H54 (cell line): ENCODE results near the gene FAM117B.
A peak's percentile ranks its signal among the peaks of the same experiment; 100 is the strongest.
"Not testable (repeated sequence)": the region's sequence is repeated elsewhere in the genome, so short reads cannot be mapped to it uniquely, and the experiment has no call there.

Source experiments
- DNase-seq: peaks from one replicate; pipeline ENCODE4 v3.0.0; 2011; ENCODE audit warnings: low spot score, mixed read lengths; ENCODE audit not compliant: insufficient read length
- FAIRE-seq: peaks from 3 replicates; lab custom pipeline; 2011; peaks lifted over from hg19 to GRCh38; lab: Jason Lieb, UNC
- POLR2A ChIP-seq: IDR thresholded peaks from 2 replicates; pipeline ENCODE4 v1.6.1; 2011; ENCODE audit warnings: low read depth, mild to moderate bottlenecking, low read length

The FAM117B gene

DNA sequence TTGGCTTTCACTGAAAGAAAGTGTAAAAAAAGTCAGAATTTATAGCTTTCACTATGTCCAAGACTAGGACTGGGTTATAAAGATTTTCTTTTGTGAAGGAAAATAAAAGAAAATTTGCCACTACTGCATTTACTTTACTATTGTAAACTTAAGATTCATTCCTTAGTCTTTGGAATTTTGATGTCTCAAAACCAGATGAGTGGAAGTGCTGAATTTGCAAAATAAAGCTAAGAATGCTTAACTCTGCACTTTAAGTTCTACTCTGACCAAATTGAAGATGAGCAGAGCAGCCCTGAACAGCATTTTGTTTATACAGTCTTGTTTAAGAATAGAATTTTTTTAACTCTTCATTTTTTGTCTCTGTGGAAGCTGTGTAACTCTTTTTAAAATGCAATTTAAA, 134.4 kb downstream of the FAM117B start:
- TF ChIP-seq POLR2A = no peak
- no peak for FAIRE-seq
- no peak for DNase-seq

DNA sequence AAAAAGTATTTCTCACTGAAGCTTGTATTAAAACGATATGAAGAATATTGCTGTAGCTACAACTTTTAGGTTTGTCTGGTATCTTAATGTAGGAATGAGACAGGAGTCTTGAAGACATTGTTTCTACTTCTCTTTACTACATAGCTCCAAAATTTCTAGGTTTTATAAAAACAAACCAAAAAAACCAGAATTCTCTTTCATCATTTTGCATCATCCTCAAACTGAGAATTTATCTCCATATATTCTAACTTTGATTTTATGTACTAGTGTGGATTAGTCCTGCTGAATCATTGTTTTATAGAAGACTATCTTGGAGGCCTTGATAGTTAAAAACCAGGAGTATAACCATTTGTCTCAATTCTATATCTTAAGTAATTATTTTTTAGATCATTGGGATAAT, 136.6 kb downstream of the FAM117B start:
- FAIRE-seq (no peak), DNase-seq (no peak)
- no peak for TF ChIP-seq POLR2A

GRCh38 chr2:202771741-202772460, 137.1 kb downstream of the FAM117B start:
- FAIRE-seq = no peak
- no peak for TF ChIP-seq POLR2A
- DNase-seq = no peak

DNA sequence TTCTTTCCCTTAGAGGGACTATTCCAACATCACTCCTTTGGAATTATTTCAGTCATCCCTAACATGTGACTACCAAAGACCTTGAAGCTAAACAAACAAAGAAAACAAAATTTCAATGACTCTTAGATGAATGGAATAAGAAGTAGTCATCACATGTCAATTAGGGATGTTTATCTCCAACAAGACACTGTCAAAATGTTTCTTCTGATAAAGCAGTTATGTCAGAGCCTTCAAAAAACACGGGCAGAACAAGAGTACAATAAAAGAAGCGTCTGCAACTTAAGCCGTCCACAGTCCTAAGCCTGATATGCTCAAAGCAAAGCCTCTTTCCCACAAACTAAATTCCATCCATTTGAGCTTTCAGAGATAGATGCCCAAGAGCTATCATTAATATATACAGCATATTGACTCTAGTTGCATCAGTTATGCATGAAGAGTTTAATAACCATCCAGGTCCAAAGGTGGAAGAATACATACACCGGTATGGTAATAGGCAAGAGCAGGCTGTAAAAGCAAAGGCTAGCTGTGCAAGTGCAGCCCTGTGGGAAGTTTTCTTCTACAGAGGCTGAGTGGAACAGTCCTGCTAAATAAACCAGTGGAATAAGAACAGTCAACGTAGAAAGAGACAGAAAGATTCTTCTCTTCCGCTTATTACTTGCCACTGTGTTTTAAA, 138.7 kb downstream of the FAM117B start:
- FAIRE-seq (peak; percentile 66), DNase-seq (no peak)
- no peak for TF ChIP-seq POLR2A

DNA sequence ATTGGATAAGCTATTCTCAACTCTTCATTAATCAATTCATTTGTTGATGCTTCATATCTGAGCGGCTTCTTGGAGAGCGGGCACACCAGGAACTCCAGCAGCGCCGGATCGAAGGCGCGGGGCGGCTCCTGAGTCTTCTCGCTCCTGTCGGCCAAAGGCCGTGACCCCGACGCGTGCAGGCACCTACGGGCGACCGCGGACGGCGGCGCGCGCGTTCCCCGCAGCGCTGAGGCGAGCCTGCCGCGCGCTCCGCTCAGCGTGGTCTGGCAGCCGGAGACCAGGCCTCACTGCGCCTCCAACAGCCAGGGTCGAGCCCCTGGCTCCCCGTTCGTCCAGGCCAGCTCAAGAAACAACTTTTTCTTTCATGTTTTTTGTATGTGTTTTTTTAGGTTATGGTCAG, 139.3 kb downstream of the FAM117B start:
- no peak for TF ChIP-seq POLR2A
- FAIRE-seq = no peak
- no peak for DNase-seq

DNA sequence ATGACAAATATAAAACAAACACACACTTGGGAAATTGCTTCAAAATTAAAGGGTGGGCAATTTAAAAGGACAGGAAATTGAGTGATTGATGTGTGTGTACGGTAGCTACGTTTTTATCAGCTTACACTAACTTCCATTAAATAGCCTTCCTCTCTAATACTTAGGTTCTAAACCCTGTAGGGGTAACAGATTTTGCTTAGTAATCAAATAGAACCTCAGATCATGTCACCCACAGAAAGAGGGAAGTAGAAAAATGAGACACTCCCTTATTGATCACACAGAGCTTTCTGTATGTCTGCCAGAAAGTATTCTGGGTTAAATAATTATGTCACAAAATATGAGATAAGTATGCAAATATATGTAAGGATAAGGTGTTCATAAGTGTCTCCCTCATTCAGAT, 143.4 kb downstream of the FAM117B start:
- DNase-seq (no peak), FAIRE-seq (no peak)
- TF ChIP-seq POLR2A = no peak

GRCh38 chr2:202780514-202781021, 145.8 kb downstream of the FAM117B start:
- no peak for TF ChIP-seq POLR2A
- FAIRE-seq = peak; percentile 97
- peak; percentile 57 for DNase-seq

DNA sequence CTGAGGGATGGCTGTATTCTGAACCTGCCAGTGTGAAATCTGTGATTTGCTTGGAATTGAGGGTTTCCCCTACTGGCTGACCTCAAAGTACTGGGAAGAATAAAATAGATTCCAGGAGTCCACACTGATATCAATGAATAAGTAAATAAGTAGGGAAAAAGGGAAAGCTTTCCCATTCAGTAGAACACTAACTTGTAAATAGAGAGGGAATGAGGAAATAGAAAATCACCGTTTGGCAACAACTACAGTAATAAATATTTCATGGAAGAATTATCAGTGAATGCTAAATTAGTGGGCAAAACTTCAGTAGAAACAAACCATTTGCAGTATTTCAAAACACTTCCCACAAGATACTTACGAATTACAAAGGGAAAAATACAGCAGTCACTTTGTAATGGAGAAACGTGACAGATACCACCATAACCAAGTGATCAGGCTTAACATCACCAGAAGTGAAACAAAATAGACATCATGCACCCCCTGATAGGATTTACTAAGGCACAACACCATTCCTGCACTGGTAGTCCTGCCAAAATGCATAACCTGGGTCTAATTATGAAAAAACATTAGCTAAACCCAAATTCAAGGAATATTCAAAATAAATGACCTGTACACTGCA, 148.3 kb downstream of the FAM117B start:
- no peak for TF ChIP-seq POLR2A
- FAIRE-seq (peak; percentile 36), DNase-seq (no peak)

GRCh38 chr2:202786842-202787241, 152.1 kb downstream of the FAM117B start:
- no peak for TF ChIP-seq POLR2A
- no peak for FAIRE-seq
- DNase-seq = no peak

GRCh38 chr2:202790676-202791075, 155.9 kb downstream of the FAM117B start:
- no peak for TF ChIP-seq POLR2A
- FAIRE-seq = no peak
- no peak for DNase-seq

DNA sequence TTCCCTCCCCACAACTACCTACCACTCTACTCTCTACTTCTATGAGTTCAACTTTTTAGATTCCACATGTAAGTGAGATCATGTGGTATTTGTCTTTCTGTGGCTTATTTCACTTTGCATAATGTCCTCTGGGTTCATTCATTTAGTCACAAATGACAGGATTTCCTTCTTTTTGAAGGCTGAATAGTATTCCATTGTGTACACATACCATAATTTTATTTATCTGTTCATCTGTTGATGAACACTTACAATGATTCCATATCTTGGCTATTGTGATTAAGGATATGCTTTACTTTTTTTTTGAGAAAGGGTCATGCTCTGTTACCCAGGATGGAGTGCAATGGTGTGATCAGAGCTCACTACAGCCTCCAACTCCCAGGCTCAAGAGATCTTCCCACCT, 163.2 kb downstream of the FAM117B start:
- FAIRE-seq = peak; percentile 62
- no peak for TF ChIP-seq POLR2A
- no peak for DNase-seq

- DNase-seq = not testable (repeated sequence)
- FAIRE-seq = peak; percentile 61
Observed at GRCh38 chr2:202805911-202806310, 171.1 kb downstream of the FAM117B start.

GRCh38 chr2:202807431-202808138, 172.8 kb downstream of the FAM117B start:
- FAIRE-seq = peak; percentile 83
- peak; percentile 16 for DNase-seq

DNA sequence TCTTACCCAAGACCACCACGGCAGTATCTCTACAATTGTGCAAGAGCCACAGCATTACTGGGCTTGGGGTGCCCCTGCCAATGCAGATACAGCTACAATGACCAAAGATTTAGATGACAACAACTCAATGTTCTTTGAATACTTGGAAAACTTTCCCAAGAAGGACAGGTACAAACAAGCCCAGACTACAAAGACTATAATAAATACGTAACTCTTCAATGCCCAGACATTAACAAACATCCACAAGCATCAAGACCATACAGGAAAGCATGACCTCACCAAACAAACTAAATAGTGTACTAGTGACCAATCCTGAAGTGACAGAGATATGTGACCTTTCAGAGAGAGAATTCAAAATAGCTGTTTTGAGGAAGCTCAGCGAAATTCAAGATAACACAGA, 174.0 kb downstream of the FAM117B start:
- DNase-seq = no peak
- no peak for FAIRE-seq
- no peak for TF ChIP-seq POLR2A

DNA sequence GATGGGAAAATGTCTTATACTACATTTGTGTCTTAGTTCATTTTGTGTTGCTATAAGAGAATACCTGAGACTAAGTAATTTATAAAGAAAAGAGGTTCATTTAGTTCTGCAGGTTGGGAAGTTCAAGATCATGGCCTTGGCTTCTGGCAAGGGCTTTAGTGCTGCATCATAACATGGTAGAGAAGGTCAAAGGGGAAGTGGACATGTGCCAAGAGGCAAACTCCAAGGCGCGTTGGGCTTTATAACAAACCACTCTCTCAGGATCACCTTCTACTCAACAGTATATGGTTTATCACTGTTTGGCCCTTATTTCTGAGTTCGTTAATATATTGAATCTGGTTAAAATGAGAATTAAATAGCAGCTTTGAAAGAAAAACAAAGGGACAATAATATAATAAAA, 178.6 kb downstream of the FAM117B start:
- no peak for DNase-seq

More for the DNA sequence above, 178.6 kb downstream of the FAM117B start:
- no peak for TF ChIP-seq POLR2A
- FAIRE-seq = no peak
